Right lung (tissue), 5 donors: Measurements from ENCODE around the gene DICER1. TPM values are rescaled to one million over a fixed set of nuclear protein-coding genes. Genes with fewer than 3 reads are reported as not detected.

Source experiments
- DNase-seq, 2 donors: peaks; one replicate each; pipeline ENCODE4 v3.0.0-alpha.2; 2013
- polyA plus RNA-seq, 5 donors: library from polyadenylated mRNA; unstranded; fragments of 120-200 nt; gene quantifications; one replicate each; pipeline versions ENCODE4 v1.2.1 to v1.2.3, GENCODE V29; 2013; ENCODE audit warnings: inconsistent platforms in 1 of 5, low replicate concordance in 1 of 5; ENCODE audit not compliant: insufficient read length in 5 of 5, insufficient read depth in 1 of 5

Gene DICER1
- polyA plus RNA-seq, 5 donors, result 32.2 to 56.8 (median 49.6) TPM

DNA sequence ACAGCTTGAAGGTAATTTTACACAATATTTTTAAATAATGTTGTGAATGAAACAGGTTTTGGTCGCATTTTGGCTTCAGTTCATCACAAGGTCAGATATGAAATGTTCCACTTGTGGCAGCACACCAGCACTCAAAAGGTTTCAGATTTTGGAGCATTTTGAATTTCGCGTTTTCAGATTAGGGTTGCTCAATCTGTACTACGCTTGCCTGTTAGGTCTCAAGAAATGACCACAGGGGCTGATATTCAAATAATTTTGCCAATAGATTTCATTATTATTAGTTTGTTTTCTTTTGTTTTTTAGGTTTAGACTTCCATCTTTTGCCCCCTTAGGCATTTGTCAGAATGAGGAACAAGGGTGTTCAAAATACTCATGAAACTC lies 29.8 kb downstream of the DICER1 start:
- no peak for DNase-seq

DNA sequence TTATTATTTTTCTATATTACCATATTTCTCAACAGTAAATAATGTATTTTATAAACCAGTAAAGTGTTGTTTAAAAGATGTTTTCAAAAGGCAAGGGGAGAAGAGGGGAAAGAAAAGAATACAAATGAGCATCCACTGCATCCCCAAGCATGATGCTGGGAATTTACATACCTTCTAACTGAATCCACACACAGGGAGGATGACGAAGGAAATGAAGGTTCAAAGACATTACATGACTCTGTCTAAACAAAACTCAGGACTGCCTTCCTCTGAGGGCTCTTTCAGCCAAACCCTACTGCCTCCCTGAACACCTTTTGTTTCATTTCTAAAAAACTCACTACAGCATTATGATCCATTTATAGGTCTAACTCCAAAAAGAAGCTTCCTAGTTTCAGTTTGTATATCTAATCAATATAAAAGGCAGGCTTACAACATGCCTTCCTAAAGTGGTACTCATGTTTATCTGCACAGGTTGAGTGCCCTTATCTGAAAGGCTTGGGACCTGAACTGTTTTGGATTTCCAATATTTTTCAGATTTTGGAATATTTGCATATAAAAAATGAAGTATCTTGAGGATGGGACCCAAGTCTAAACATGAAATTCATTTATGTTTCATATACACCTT lies 30.3 kb downstream of the DICER1 start:
- DNase-seq, result no peak

DNA sequence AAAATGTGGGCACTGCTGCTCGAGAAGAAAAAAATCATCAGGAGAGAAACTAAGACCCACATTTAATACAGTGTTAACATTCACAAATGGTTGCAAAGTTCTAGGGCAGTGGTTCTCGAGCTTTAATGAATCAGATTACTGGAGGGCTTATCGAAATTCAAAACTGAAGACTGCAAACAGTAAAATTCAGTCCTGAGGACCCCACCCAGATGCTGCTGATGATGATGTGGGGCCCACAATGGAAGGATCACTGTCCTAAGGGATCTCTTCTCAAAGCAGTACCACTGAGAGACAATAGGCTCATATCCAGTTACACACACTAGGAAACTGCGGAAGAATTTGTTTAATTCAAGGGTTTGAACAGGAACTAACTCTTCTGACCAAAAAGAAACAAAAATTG lies 31.4 kb downstream of the DICER1 start:
- DNase-seq, result no peak

DNA sequence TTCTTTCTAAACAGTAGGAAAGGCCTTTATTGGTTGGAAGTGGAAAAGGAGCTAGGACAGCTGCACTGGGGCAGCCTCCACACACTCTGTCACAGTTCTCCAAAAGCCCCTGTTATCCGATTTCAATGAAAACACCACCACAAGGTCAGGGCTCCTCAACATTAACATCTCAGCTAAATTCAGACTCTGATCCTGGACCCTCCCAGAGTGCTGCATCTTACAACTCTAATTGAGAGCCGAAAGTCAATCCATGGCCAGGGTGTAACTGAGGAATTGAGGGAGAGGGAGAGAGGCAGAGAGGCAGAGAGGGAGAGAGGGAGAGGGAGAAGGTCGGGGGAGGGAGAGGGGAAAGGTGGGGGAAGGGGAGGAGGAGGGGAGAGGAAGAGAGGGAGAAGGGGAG lies 32.1 kb downstream of the DICER1 start:
- no peak for DNase-seq

DNA sequence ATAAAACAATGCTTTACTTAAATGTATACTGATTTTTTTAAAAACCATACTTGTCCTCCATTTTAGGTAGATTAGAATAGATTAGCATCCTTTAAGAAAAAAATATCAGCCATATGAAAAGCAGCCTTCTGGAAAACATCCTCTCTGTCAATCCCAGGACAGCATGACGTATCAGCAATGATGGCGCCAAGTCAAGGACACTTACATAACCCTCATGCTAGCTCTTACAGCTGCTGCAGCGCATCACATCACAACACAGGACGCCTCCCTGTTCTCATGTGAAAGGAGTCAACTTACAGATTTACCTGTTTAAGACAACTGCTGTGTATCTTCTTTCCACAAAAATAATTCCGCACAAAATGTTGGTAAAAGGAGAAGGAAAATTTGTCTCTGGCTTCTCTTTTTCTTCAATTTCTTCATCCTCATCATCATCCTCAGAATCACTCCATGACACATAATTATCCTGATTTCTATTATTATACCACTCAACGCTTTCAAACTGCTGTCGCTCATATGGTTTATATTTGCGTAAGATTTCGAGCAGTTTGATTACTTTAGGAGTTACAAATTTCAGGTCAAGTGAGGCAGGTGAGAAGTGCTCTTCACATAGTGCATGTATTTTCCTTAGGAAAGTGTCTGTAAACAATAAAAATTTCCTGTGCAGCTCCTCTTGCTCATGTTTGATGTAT lies 33.3 kb downstream of the DICER1 start:
- no peak for DNase-seq

DNA sequence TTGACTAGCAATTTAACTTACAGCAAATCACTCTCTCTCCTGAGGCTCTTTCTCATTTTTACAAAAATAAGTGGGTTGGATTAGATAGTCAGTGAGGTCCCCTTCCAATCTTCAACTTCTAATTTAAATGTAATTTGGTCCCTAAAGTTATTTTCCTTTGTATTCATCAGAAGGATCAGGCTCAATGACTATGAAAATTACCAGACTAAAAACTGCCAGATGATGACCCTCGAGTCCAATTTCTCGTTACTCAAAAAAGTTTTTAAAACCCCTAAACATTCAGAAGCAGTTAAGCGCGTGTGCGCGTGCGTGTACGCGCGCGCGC lies 34.7 kb downstream of the DICER1 start:
- DNase-seq, result no peak

DNA sequence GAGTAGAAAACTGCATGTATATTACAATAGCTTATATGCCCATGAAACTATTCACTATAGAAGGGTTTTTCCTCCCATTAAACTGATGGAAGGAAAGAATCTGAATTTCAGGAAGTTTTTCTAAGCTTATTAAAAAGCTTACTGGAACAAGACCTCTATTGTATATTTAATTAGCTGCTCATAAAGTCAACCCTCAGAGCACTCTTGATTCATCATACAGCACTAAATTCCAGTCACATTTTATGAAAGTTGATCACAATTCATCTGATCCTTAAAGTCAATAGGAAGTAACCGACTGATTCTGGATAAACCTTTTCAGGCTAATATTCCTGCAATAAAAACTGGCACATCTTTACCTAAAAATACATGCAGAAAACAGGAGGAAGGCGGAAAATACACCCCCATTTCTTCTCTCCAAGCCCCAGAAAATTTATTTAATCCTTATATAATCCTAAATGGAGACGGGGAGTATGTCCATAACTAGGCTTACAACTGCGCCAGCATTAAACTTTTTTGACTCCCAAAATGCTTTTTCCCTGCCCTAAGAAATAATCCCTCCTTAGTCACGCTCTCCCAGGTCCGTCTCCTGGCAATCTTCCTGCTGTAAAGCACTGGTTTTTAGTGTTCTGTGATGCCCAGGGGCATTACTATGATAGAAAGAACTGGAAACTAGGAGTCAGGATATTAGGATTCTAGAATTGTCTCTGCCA lies 35.3 kb downstream of the DICER1 start:
- no peak for DNase-seq

DNA sequence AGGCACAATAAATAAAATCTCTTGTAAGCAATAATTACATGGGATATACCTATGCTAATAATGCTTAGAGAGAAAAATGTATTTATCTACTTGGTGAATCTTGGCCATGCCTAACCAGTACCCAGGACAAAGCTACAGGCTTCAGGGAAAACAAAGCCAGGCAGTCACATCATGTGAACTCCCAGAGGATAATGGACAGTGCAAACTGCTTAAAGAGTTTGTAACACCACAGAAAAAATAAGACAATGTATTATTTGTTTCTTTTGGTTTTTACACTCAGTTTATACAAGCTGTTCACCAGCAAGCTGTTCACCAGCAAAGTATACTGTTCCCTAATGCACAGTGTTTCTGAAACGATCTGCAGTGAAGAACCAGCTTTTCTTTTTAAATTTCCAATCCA lies 38.0 kb downstream of the DICER1 start:
- no peak for DNase-seq

DNA sequence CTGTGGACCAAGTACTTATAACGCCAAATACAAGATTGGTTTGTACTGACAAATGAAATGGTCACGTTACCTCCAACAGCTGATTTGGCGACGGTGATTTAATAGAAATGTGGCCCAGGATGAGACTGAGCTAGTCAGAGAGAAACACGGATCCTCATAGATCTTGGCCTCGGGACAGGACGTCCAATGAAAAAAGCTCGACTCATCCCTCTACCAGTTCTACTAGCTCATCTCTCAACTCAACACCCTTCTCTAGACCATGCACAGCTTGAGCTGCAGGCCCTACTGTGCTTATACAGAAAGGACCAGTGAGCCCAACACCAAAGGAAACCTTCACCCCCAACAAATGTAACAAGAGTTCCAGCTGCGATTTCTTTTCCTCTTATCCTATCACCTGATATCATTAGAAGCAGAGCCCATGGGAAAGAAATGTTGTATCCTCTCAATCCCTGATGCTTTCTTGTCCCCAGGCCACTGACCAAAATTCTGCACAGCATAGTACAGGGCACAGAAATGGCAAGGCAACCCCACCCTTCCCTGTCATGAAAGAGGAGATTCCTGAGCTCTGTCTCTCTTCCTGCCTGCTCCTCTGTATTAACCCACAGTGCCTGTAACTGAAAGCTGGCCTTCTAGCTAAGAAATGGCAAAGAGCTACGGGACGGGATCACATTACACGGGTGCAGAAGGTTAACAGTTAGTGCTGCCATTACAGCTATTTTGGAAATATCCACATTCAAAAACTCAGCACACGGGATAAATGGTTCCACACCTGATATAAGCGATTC lies 39.2 kb downstream of the DICER1 start:
- DNase-seq, result no peak

DNA sequence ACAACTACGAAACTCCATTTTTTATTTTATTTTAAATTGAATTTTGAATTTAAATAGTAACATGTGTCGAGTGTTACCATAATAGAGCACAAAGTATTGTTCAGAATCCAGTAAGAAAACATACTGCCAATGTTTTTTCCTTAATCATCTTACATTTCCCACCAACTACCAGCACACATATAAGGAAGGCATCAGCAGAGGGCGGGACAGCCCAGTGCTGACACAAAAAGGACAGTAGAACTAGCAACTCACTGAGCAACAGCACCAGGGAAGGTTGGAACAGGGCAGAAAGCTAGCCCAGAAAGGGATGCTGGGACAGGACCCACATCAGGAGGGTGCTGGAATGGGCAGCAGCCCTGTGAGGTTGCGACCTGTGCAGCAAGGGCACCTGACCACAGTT lies 43.9 kb downstream of the DICER1 start:
- no peak for DNase-seq

DNA sequence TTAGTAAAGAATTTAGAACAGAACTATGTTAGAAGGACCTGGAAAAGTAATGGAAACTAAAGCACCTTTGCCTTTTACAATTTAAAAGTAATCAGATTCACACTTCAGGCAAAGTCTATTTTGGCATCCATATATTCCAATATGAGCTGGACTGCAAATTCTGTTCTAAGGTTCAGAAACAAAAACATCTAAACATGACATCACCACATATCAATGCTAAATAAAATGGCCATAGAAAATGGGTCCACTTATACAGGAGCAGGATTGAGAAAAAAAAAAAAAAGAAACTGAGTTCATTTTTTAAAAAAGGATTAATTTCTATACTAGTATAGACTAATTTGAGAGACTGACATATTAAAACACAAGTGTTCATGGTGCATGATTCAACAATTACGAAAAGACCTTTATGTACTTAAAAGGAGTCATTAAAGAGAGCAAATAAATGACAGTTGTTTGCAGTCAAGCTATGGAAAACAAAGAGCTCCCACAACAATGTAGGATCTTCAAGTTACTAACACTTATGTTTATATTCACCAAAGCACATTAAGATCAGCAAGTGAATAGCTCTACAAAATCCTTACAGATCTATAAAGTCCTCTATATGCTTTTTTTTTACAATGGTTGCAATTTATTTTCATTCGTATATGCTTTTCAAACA lies 45.7 kb downstream of the DICER1 start:
- DNase-seq, result no peak

DNA sequence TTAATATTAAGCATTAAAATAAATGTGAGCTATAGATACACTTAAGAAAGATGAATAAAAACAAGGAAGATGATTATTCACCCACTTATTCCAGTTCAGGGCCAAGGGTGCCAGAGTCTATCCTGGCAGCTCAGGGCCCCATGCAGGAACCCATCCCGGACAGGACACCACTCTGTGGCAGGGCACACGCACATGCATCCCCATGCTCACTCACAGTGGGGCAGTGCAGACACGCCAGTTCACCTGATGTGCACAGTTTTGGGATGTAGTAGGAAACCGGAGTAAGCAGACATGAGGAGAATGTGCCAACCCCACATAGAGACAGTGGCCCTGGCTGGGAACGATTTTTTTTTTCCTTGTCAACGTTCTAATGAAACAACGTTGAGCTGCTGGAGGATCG lies 47.2 kb downstream of the DICER1 start:
- DNase-seq, result no peak

DNA sequence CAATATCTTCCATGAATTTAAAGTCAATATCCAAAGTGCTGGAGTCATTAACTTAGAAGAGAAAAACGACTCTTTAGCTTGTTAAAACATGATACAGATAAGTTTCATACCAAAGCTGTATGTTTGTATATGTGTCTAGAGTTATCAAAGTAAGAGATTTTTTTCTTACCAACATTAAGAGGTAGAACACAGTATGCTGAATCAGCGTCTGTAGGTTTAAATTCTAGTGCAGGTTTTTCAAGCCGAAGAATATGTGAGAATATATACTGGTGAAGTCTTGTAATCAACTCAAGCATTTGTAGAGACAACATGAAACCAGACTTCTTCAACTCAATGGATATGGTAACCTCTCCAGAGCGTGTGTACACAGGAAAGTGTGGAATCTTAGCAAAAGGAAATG lies 49.6 kb downstream of the DICER1 start:
- DNase-seq, result no peak

DNA sequence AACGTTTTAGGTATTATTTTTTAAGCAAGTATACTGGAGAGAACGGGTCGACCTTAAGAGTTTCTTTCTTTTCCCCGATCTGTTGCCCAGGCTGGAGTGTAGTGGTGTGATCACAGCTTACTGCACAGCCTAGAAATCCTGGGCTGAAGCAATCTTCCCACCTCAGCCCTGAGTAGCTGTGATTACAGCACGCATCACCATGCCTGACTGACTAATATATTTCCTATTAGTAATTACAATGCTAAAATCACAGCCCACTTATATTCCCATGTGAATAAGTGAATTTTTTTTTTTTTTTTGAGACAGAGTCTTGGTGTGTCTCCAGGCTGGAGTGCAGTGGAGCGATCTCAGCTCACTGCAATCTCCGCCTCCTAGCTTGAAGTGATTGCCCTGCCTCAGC lies 50.4 kb downstream of the DICER1 start:
- DNase-seq, result no peak

DNA sequence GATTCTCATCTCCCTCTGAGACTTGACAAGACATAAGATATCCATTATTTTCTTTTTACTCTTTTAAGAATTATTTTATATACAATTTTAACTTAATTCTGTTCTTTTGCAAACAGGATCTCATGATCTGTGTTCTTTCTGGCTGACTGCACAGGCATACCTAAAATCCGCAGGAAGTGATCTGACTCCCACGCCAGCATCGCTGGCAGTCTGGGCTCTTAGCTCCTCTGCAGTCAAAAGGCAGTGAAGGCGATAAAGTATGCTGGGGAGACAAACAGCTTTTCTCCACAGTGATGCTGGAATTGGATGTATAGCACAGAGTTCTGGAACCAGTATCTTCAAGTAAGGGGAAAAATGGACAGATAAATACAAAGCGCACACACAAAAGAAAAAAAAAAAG lies 52.4 kb downstream of the DICER1 start:
- no peak for DNase-seq

DNA sequence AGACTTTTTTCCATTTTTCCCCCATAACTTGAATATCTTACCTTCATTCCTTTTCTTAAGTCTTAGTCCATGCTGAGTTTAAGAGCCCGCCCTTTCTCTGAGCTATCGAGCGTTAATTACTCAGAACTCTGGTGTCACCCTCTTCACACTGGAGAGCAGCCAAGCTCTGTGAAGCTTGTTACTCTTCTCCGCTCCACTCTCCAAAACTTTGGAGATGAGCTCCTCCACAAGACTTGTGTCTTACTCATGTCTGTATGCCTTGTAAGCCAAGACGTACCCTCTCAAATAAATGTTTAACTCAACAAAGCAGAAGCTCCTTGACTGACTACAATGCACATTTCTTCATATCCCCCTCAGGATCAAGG lies 54.7 kb downstream of the DICER1 start:
- no peak for DNase-seq

DNA sequence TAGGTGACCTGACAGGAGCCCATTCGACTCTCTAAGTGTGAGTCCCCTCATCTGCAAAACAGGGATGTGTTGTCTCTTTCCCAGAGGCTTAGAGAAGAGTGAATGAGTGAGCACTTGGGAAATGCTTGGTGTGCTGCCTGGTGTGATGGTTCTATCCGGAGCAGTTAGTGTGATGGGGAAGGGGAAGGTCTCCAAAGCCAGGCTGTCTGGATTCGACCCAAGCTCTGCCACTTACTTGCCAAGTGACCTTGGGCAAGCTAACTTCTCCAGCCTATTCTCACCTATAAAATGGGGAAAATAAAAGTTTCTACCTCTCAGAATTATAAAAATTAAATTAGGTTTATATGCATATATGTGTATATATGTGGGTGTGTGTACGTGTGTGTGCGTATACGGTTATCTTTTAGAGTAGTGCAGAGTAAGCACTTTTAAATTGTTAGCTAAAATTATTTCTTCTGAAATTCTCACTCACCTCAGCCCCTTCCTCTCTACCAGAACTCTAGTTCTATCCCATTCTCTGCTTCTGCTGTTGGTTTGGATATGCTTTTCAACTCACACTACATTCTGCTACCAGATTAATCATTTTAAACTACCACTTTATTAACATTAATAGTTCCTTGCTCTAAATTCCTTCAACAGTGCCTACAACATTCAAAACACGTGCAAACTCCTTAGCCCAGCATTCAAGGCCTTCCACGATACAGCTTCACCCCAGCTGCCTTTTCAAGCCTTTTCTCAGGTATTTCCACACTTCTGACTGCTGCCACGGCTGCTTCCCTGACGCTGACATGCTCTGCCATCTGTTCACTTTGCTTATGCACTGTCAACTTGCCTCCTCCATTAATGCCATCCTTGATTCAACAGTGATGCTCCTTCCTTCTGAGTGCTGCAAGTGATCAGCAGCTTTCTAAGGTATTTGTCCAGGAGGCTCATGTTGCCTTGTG lies 55.3 kb downstream of the DICER1 start:
- DNase-seq, result no peak

DNA sequence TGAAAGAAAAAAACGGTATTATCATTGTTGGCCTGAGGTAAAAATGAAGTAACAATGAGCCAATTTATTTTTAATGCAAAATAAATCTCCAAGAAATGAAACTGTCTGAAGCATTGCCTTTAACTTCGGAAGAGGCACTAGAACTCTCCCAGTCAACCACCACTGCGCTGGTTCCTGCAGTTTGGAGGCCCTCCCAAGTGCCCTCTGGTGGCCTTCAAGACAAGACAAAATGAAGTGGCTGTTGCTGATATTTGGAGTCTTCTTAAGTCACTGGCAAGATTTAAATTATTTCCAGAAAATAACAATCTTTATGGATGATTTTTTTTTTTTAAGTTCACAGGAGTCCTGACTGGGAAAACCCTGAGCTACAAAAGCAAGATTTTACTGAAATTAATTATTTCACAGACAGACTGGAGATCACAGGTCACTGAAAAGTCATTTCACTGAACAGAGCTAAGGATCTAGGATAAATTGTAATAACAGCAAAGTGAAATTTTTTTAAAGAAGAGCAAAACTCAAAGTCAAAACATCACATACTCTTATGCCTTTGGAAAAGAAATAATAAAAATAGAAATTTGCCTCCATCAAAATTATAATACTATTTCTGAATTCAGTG lies 58.2 kb downstream of the DICER1 start:
- peak; percentile 23 to 36 for DNase-seq

DNA sequence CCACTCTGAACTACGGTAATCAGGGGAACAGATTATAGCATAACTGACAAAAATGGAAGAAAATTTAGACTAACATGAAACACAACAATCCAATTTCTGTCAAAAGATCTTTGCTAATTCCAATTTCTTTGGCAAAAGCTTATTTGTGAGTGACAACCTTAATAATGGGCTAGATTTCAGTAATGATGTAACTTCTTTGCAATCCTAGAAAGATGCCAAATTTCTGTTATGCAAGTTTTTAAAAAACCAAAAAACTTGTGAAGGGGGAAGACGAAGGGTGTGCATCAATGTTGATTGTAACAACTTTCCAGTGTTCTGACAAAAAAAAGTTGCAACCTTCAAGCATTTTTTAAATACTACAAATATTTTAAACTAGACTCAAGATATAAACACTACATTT lies 59.9 kb downstream of the DICER1 start:
- DNase-seq, result peak in 1 of 2 donors; percentile 7

DNA sequence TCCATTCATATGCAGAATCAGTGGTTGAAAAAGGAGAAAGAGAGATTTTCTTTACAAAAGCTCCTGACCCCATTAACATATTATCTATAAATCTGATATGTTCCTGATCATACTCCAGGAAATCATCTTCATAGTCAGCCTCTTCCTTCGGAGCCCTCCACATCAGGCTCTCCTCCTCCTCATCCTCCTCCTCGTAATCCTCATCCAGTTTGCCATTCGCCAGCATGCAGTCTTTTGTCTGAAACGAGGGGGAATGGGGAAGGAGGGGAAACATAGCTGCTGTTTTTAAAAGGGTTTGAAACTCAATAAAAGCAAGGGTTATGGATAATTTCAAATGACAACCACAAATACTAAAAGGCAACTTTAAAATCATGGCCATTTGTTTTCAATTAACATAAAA lies 60.9 kb downstream of the DICER1 start:
- DNase-seq, result no peak

DNA sequence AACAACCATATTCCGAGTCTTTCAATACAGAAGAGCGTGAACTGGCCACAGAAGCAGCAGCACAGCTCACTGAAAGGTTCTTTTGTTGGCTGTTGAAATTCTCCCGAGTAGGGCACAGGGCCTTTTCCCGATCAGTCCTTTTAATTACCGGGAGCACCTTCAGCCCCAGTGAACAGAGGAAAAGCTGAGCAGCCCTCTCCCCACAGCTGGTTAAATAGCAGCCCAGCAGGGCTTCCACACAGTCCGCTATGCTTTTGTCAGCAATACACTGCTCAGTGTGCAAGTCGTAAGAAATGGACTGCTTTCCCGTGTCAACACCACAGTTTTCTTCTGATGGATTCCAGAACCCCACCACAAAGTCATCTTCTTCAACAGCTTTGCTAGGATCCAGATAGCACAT lies 61.3 kb downstream of the DICER1 start:
- no peak for DNase-seq
